CD4-positive, alpha-beta T cell treated with Interferon alpha-2 for 1 hour (primary cell): ENCODE measurements around the gene MAP2K4.
"Not testable (repeated sequence)": the region's sequence is repeated elsewhere in the genome, so short reads cannot be mapped to it uniquely, and the experiment has no call there.

Experiments
- DNase-seq, 2 donors: peaks; one replicate each; pipeline ENCODE4 v3.0.0-alpha.2; 2020 to 2022

Gene MAP2K4

DNA sequence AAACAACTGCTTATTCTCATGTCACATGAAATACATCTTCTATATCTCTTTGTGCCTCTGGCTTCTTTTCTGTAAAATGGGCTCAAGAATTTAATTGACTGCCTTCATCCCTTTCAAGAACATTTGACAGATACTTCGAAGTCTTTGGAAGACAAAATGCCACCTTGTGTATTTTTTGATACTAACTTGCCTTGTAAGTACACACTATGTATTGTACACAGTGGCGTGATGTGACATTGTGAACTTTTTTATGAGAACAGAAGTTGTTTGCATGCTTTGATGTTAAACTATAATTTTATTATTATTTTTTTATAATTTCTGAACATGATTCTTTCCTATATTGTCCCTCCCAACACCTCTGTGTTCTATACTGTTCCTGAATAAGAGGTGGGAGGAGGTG lies 73.7 kb downstream of the MAP2K4 start:
- DNase-seq = no peak

- no peak for DNase-seq
Observed at GRCh38 chr17:12095522-12095921, 74.8 kb downstream of the MAP2K4 start.

GRCh38 chr17:12097326-12097725 lies 76.6 kb downstream of the MAP2K4 start:
- DNase-seq = no peak

- DNase-seq = no peak
Observed at GRCh38 chr17:12098568-12098967, 77.9 kb downstream of the MAP2K4 start.

- DNase-seq = no peak
Observed at GRCh38 chr17:12099412-12099811, 78.7 kb downstream of the MAP2K4 start.

DNA sequence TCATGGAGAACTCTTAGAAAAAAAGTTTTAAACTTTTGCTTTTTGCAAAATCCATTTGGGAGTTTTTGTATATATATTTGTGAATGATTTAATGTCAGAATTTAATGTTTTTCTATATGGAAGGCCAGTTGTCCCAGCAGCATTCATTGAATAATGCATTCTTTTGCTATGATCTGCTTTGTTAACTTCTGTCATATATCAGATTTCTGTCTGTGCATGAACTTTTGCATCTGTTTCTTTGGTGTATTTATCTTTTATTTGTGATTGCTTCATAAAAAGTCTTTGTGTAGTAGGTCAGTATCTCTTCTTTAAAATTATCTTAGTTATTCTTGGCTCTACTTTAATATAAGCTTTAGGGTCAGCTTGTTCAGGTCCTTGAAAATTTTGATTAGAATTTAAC lies 84.2 kb downstream of the MAP2K4 start:
- no peak for DNase-seq

DNA sequence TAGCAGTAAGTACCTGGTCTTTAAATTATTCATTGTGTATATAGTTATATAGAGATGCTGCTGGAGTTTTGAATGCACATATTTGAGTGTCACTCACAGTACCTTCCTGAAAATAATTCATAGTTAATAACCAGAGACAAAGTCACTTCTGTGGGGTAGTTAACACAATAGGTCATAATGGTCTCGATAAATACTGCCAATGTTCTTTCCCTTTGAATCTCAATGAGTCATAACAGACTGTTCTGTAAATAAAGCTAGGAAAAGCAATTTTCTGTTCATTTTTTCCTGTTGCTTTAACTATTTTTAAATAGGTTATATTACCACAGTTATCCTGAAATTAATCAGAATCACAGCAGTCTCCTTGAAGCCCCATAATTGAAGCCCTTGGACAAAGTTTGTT lies 87.2 kb downstream of the MAP2K4 start:
- no peak for DNase-seq

- no peak for DNase-seq
Observed at GRCh38 chr17:12110906-12111305, 90.2 kb downstream of the MAP2K4 start.

DNA sequence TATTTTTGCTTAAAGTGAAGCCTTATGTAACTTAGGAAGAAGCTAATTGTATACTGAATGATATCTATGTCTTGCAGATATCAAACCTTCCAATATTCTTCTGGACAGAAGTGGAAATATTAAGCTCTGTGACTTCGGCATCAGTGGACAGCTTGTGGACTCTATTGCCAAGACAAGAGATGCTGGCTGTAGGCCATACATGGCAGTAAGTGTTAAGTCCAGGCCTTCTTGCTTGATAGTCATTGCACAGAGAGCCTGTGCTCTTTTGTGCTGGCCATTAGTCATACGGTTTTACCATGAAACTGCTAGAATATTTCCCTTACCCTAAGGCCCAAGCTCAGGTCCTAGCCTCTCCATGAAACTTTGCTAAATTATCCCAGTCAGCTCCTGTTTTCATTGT lies 92.5 kb downstream of the MAP2K4 start:
- DNase-seq = no peak

- no peak for DNase-seq
Observed at GRCh38 chr17:12114686-12115418, 94.2 kb downstream of the MAP2K4 start.

GRCh38 chr17:12116143-12116542 lies 95.5 kb downstream of the MAP2K4 start:
- DNase-seq = no peak

GRCh38 chr17:12118617-12119016 lies 97.9 kb downstream of the MAP2K4 start:
- no peak for DNase-seq

- no peak for DNase-seq
Observed at GRCh38 chr17:12122075-12122474, 101.4 kb downstream of the MAP2K4 start.

DNA sequence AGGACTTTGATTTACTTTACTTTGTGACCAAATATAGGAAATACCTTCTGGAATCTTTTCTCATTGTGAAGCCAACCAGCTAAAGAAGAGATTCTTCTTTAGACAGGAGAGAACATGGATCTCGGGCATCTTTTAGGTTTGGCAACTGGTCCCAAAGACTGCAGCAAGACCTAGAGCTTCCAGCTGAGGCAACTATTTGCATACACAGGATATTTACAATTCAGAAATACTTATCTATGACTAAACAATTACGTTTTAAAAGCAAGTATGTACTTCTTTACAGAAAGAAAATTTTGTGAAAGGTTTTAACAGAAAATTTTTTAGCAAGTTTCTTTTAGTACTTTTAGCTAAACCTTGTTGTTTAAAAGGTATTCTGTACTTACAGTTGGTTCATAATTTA lies 106.5 kb downstream of the MAP2K4 start:
- no peak for DNase-seq

- DNase-seq = no peak
Observed at GRCh38 chr17:12127667-12128066, 107.0 kb downstream of the MAP2K4 start.

DNA sequence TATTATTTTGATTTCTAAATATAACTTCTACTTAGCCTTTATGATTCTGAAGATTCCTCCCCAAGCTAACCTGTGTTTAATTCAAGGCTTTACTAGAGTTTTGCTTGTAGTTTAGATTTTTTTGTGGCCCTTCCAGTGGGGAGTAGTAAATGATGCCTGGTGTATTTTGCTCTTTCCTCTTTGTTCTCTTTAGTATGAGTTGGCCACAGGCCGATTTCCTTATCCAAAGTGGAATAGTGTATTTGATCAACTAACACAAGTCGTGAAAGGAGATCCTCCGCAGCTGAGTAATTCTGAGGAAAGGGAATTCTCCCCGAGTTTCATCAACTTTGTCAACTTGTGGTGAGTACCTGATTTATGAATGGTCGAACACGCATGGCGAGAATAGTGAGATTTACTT lies 108.3 kb downstream of the MAP2K4 start:
- no peak for DNase-seq

GRCh38 chr17:12133183-12133582 lies 112.5 kb downstream of the MAP2K4 start:
- no peak for DNase-seq

DNA sequence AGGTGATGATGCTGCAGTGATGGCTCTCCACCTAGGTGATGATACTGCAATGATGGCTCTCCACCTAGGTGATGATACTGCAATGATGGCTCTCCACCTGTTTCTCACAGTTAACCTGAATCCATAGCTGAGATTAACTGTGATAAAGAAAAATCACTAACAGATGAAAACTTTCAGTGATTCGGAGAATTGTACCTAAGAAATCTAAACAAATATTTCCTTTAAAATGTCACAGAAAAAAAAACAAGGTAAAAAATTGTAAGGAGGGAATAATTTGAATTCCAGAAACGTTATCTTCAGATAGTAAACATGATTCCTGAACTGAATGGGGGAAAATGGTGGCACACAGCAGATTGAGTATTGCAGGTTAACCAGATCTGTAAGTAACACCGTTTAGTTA lies 113.4 kb downstream of the MAP2K4 start:
- DNase-seq = no peak

- DNase-seq = no peak
Observed at GRCh38 chr17:12134587-12134986, 113.9 kb downstream of the MAP2K4 start.

DNA sequence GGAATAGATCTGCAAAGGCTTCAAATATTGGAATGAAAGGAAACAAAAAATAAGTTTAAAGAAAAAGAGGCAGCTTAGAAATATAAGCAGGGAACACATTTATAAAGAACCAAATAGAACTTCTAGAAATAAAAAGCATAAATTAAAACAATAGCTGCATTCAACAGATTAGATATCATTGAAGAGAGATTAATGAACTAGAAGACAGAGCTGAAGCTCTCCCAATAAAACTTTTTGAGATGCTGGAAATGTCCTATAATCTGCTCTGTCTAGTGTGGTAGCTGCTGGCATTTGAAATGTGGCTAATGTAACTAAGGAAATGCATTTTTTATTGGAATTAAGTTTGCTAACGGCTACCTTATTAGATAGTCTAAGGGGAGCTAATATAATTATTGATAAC lies 115.6 kb downstream of the MAP2K4 start:
- DNase-seq = no peak

DNA sequence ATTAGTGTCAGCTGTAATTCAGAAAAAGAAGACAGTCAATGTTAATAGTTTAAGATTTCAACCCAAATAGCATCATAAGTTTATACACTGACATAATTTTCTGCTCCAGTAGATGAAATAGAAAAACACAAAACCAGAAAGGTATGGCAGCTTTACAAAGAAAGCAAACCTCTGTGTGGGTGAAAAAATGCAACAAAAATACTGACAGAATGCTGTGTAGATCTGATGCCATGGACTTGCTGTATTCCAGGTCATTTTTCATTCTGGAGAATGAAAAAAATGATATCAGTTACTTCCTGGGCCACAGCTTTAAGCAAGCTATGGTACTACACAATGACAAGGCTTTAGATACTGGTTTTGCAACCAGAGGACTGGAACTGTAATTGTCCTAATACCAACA lies 116.0 kb downstream of the MAP2K4 start:
- no peak for DNase-seq

- DNase-seq = no peak
Observed at GRCh38 chr17:12137859-12138258, 117.2 kb downstream of the MAP2K4 start.

DNA sequence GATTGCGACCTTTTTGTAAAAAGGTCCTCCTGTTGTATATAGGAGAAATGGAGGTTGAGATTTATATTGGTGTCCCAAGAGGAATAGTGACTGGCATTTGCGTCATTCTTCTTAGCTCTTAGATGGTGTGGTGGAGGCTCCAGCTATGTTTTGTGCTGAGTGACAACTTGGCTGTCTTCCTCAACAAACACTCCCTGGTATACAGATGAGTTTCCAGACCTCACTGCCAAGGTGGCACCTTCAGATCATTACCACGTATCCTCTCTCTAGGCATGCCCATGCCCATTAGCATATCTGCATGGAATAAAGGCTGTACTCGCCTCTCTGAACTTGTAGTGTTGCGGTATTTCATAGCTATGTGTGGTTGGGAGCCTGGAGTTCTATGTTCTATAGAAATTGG lies 120.0 kb downstream of the MAP2K4 start:
- DNase-seq = no peak

DNA sequence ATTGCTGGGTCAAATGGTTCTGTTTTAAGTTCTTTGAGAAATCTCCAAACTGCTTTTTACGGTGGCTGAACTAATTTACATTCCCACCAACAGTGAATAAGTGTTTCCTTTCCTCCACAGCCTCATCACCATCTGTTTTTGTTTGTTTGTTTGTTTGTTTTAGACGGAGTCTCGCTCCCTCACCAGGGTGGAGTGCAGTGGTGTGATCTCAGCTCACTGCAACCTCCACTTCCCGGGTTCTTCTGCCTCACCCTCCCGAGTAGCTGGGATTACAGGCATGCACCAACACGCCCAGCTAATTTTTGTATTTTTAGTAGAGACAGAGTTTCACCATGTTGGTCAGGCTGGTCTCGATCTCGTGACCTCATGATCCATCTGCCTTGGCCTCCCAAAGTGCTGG lies 141.5 kb downstream of the MAP2K4 start:
- DNase-seq = not testable (repeated sequence)

GRCh38 chr17:12164085-12164484 lies 143.4 kb downstream of the MAP2K4 start:
- DNase-seq = no peak
